ENCODE data around the gene BHMT.
"Not testable (repeated sequence)": the region's sequence is repeated elsewhere in the genome, so short reads cannot be mapped to it uniquely, and the experiment has no call there.

BHMT gene

DNA sequence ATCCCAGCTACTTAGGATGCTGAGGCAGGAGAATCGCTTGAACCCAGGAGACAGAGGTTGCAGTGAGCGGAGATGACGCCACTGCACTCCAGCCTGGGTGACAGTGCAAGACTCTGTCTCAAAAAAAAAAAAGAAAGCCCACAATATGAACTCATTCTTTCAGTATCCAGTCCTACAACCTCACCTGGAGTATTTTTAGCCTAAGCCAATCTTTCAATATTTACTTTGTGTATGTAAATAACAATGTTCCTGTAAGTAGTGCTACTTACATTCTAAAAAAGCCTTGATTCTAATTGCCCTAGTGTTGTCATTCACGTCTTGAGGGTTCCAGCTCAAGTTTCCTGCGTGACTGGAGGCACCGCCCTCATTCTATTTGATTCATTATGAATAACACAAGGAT is 62.0 kb downstream of the BHMT start:
- peak; percentile 36 for DNase-seq

GRCh38 chr5:79180449-79180848 is 68.8 kb downstream of the BHMT start:
- not testable (repeated sequence) for DNase-seq

- no peak for DNase-seq
Measured at GRCh38 chr5:79181419-79182022, 69.9 kb downstream of the BHMT start.

Measured in DMS79 treated with DMSO at 0.1 percent for 48 hours (cell line).